GM23248 (cell line): ENCODE measurements around the gene ZNF860. TPM values are rescaled to one million over a fixed set of nuclear protein-coding genes. Genes with fewer than 3 reads are reported as not detected.
A peak's percentile ranks its signal among the peaks of the same experiment; 100 is the strongest.
"Not testable (repeated sequence)": the region's sequence is repeated elsewhere in the genome, so short reads cannot be mapped to it uniquely, and the experiment has no call there.

Source experiments
- DNase-seq: peaks from one replicate; pipeline ENCODE4 v3.0.0-alpha.2; 2015
- H2AFZ ChIP-seq: fragments of 200-600 bp; sonication (generic); 2 replicates; pipeline ENCODE4 v1.6.1; 2016; ENCODE audit warnings: antibody characterized with exemption
- H3F3A ChIP-seq: fragments of 200-600 bp; sonication (generic); 2 replicates; pipeline ENCODE4 v1.6.1; 2016; ENCODE audit warnings: mild to moderate bottlenecking, antibody characterized with exemption, mixed run types; ENCODE audit not compliant: insufficient read depth
- H3K27ac ChIP-seq: fragments of 200-600 bp; sonication (generic); 2 replicates; pipeline ENCODE4 v1.5.1; 2016; ENCODE audit warnings: mild to moderate bottlenecking
- H3K27me3 ChIP-seq: fragments of 200-600 bp; sonication (generic); replicated peaks from 2 replicates; pipeline ENCODE4 v1.6.1; 2016; ENCODE audit warnings: mild to moderate bottlenecking; ENCODE audit not compliant: insufficient read depth
- H3K36me3 ChIP-seq: fragments of 200-600 bp; sonication (generic); 2 replicates; pipeline ENCODE4 v1.6.1; 2016; ENCODE audit warnings: low read depth, mild to moderate bottlenecking
- H3K4me1 ChIP-seq: fragments of 200-600 bp; sonication (generic); 2 replicates; pipeline ENCODE4 v1.6.1; 2016; ENCODE audit warnings: mild to moderate bottlenecking; ENCODE audit not compliant: insufficient read depth
- H3K4me2 ChIP-seq: fragments of 200-600 bp; sonication (generic); one replicate; pipeline ENCODE4 v1.6.1; 2016; ENCODE audit warnings: mild to moderate bottlenecking; ENCODE audit not compliant: unreplicated experiment
- H3K4me3 ChIP-seq: fragments of 200-600 bp; sonication (generic); 2 replicates; pipeline ENCODE4 v1.5.1; 2016; ENCODE audit warnings: mild to moderate bottlenecking
- H3K79me2 ChIP-seq: fragments of 200-600 bp; sonication (generic); 2 replicates; pipeline ENCODE4 v1.6.1; 2016; ENCODE audit warnings: mild to moderate bottlenecking; ENCODE audit not compliant: insufficient read depth
- H3K9ac ChIP-seq: fragments of 200-600 bp; sonication (generic); 2 replicates; pipeline ENCODE4 v1.6.1; 2016; ENCODE audit warnings: mild to moderate bottlenecking
- H3K9me2 ChIP-seq: fragments of 200-600 bp; sonication (generic); 2 replicates; pipeline ENCODE4 v1.6.1; 2016; ENCODE audit warnings: mixed run types, mild to moderate bottlenecking, moderate library complexity; ENCODE audit not compliant: insufficient read depth
- H3K9me3 ChIP-seq: fragments of 200-600 bp; sonication (generic); one replicate; pipeline ENCODE4 v1.6.1; 2017; ENCODE audit warnings: low read depth
- H4K20me1 ChIP-seq: fragments of 200-600 bp; sonication (generic); 2 replicates; pipeline ENCODE4 v1.6.0; 2016; ENCODE audit not compliant: insufficient read depth
- EZH2 ChIP-seq: fragments of 200-600 bp; sonication (generic); IDR thresholded peaks from 2 replicates; pipeline ENCODE4 v1.6.1; 2018; ENCODE audit warnings: antibody characterized with exemption, mild to moderate bottlenecking; ENCODE audit not compliant: insufficient read depth, poor library complexity, severe bottlenecking
- EZH2phosphoT487 ChIP-seq: fragments of 200-600 bp; sonication (generic); IDR thresholded peaks from 2 replicates; pipeline ENCODE4 v1.6.1; 2018; ENCODE audit warnings: antibody characterized with exemption, moderate library complexity, mild to moderate bottlenecking, low read depth; ENCODE audit not compliant: insufficient read depth
- WGBS, 2 experiments: methylation state at CpG; one replicate each; pipeline ENCODE4 v1.1.6; 2015 to 2017; ENCODE audit warnings: low lambda C conversion rate in 2 of 2, low coverage in 1 of 2; ENCODE audit errors: missing lambda C conversion rate in 2 of 2; 5-methylcytosine and 5-hydroxymethylcytosine counted together
- in situ Hi-C: fragments of 300-500 bp; cut with MboI; formaldehyde crosslinking; loops from 2 replicates; pipeline ENCODE4 v1.15.0; 2020
- polyA plus RNA-seq: library from polyadenylated mRNA; unstranded; fragments of >200 nt; fragmentation: Nextera tagmentation; extraction: Ambion mirVana; gene quantifications from 2 replicates; pipeline ENCODE4 v1.2.1, GENCODE V29; 2016
- total RNA-seq: library from RNA; depleted of rRNA; stranded (reverse); fragments of >200 nt; shearing (Covaris generic); gene quantifications from 2 replicates; pipeline ENCODE4 v1.2.3, GENCODE V29; 2014

Gene ZNF860
- total and polyA plus RNA-seq, 2 experiments from 2014 or later = 0.08 to 0.43 TPM

DNA sequence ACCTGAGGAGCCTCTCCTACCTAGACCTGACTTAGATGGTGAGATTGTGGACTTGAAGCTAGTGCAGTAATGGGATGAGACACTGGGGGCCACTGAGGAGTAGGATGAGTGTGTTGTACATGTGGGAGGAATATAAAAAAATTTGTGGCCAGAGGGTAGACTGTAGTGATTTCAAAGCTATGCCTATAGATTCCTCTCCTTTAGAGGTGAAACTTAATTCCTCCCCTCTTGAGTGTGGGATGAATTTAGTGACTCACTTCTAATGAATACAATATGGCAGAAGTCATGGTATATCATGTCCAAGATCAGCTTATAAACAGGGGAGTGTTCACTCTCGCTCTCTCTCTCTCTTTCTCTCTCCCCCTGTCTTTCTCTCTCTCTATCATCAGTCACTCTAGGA is 6.7 kb downstream of the ZNF860 start:
- peak; percentile 7 for DNase-seq
- Histone ChIP-seq H4K20me1 (no peaks in the 10 kb centered on the region), H3K79me2 (no peaks in the 10 kb centered on the region), H3K4me2 (no peak overlapping the region), H3K36me3 (no peaks in the 10 kb centered on the region), H3K9me3 (no peaks in the 10 kb centered on the region), H3F3A (no peaks in the 10 kb centered on the region), H3K9ac (no peak overlapping the region), H3K9me2 (no peaks in the 10 kb centered on the region), H3K4me3 (no peak overlapping the region), H3K27me3 (no peaks in the 10 kb centered on the region), H3K27ac (no peak overlapping the region), H3K4me1 (no peaks in the 10 kb centered on the region), H2AFZ (no peak overlapping the region)
- in situ Hi-C loops = no loop called here
- 53 to 89% methylated on average over 1 of the region's 1 CpG for WGBS, 2 experiments
- TF ChIP-seq EZH2 (no peak), EZH2phosphoT487 (no peak)

DNA sequence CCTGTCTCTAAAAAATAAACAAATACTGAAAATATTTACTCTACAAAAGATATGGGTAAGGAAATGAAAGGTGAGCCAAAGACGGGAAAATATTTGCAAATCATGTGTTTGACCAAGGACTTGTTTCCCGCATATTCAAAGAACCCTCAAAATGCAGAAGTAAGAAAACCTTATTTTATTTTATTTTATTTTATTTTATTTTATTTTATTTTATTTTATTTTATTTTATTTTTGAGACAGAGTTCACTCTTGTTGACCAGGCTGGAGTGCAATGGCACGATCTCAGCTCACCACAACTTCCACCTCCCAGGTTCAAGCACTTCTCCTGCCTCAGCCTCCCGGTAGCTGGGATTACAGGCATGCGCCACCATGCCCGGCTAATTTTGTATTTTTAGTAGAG is 11.4 kb downstream of the ZNF860 start:
- H3K4me2 ChIP-seq, in situ Hi-C loops, H3K9ac ChIP-seq, H3K27ac ChIP-seq, DNase-seq, H3K79me2 ChIP-seq, H3K4me1 ChIP-seq, H3K27me3 ChIP-seq, H3K9me3 ChIP-seq, H4K20me1 ChIP-seq, H3K36me3 ChIP-seq, H3K9me2 ChIP-seq, H3F3A ChIP-seq, H3K4me3 ChIP-seq, H2AFZ ChIP-seq: not testable (repeated sequence)
- 63 to 66% methylated on average over 6 of the region's 6 CpGs for WGBS, 2 experiments

DNA sequence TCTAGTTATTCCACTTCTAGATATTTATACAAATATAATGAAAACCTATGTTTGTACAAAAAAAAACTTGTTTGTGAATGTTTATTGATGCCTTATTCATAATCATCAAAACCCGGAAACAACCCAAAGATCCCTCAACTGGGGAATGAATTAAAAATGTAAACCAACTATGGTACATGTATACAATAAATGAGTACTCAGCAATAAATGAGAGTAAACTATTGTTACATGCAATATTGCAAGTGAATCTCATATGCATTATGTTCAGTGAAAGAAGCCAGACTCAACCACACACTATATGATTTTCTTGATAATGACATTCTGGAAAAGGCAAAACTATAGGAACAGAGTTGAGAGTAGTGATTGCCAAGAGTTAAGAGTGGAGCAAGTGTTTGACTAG is 12.3 kb downstream of the ZNF860 start:
- Histone ChIP-seq H3K4me2 (no peak overlapping the region), H3K27me3 (peaks cover 8% of the 10 kb centered on the region), H3K4me3 (no peak overlapping the region), H3K9me2 (no peaks in the 10 kb centered on the region), H3K9me3 (no peaks in the 10 kb centered on the region), H4K20me1 (no peaks in the 10 kb centered on the region), H3K4me1 (no peaks in the 10 kb centered on the region), H3K36me3 (no peaks in the 10 kb centered on the region), H3K79me2 (no peaks in the 10 kb centered on the region), H3F3A (no peaks in the 10 kb centered on the region), H3K9ac (no peak overlapping the region), H3K27ac (no peak overlapping the region), H2AFZ (no peak overlapping the region)
- in situ Hi-C loops = no loop called here
- no peak for DNase-seq
- WGBS, 2 experiments = 61 to 76% methylated on average over 1 of the region's 1 CpG
- TF ChIP-seq EZH2 = no peak
- no peak for TF ChIP-seq EZH2phosphoT487

- H3K27ac ChIP-seq, H3K9me2 ChIP-seq, H4K20me1 ChIP-seq, H3K9me3 ChIP-seq, in situ Hi-C loops, H3K4me2 ChIP-seq, H3K27me3 ChIP-seq, DNase-seq, H3K36me3 ChIP-seq, H3F3A ChIP-seq, H3K79me2 ChIP-seq, H3K9ac ChIP-seq, H2AFZ ChIP-seq, H3K4me3 ChIP-seq, H3K4me1 ChIP-seq: not testable (repeated sequence)
- 50 to 57% methylated on average over 5 of the region's 5 CpGs for WGBS, 2 experiments
Measured at GRCh38 chr3:31995026-31995425, 13.5 kb downstream of the ZNF860 start.

DNA sequence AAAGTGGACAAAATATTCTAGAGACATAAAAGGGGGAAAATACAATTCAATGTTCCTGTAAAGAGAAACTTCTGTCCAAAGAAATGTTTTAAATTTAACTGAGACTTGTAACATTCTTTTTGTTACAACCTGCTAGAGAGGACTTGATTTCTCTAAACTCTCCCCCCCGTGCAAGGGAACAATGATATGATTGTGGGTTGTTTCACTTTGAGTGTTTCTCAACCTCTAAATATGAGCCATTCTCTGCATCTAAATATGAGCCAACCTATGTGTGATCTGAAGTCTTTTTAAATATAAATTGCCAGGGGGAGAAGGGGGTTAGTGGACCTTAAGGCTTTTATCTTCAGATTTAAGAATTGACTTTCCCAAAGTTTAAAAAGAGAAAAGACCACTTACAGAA is 14.6 kb downstream of the ZNF860 start:
- peaks cover 8% of the 10 kb centered on the region for H3K27me3 ChIP-seq
- no peak for TF ChIP-seq EZH2
- no peak for TF ChIP-seq EZH2phosphoT487

More for the DNA sequence above, 14.6 kb downstream of the ZNF860 start:
- H3K9me2 ChIP-seq = no peaks in the 10 kb centered on the region
- no peaks in the 10 kb centered on the region for H3K9me3 ChIP-seq
- no peak overlapping the region for H3K4me2 ChIP-seq
- no peak overlapping the region for H3K27ac ChIP-seq
- in situ Hi-C loops = no loop called here
- no peak for DNase-seq
- no peak overlapping the region for H2AFZ ChIP-seq
- H3K79me2 ChIP-seq = no peaks in the 10 kb centered on the region
- H3K4me1 ChIP-seq = no peaks in the 10 kb centered on the region
- H3K4me3 ChIP-seq = no peak overlapping the region
- no peaks in the 10 kb centered on the region for H3F3A ChIP-seq
- H4K20me1 ChIP-seq = no peaks in the 10 kb centered on the region
- 50 to 61% methylated on average over 1 of the region's 1 CpG for WGBS, 2 experiments
- H3K9ac ChIP-seq = no peak overlapping the region
- no peaks in the 10 kb centered on the region for H3K36me3 ChIP-seq
